ENCODE measurements around the gene HNRNPF.

HNRNPF gene

GRCh38 chr10:43336641-43337318 is 72.2 kb downstream of the HNRNPF start:
- H3K27me3 ChIP-seq (ENCODE audit: control insufficient read depth, low read length), result no peaks in the 10 kb centered on the region
- no peaks in the 10 kb centered on the region for H3K36me3 ChIP-seq (ENCODE audit: control insufficient read depth, low read length)
- no peaks in the 10 kb centered on the region for H3K79me2 ChIP-seq (ENCODE audit: control insufficient read depth, low read length)
- no peaks in the 10 kb centered on the region for H4K20me1 ChIP-seq (ENCODE audit: control insufficient read depth, insufficient read depth, low read depth, low read length)
- no peaks in the 10 kb centered on the region for H3K9me3 ChIP-seq (ENCODE audit: control insufficient read depth, insufficient read depth, low read length)
- no peaks in the 10 kb centered on the region for H3F3A ChIP-seq (ENCODE audit: control insufficient read depth, insufficient read depth)
- H3K4me2 ChIP-seq (ENCODE audit: low read length), result no peak overlapping the region
- no peaks in the 10 kb centered on the region for H3K4me1 ChIP-seq (ENCODE audit: control insufficient read depth, low read length)
- no peak for TF ChIP-seq EZH2phosphoT487 (IDR thresholded peaks at IDR 0.05; ENCODE audit: borderline replicate concordance, low read length)
- TF ChIP-seq CTCF (IDR thresholded peaks at IDR 0.05; ENCODE audit: low read depth, low read length, poor library complexity, severe bottlenecking), result no peak
- H3K27ac ChIP-seq (ENCODE audit: low read depth, low read length), result no peak overlapping the region
- no peaks in the 10 kb centered on the region for H3K9me2 ChIP-seq (replicated peaks; ENCODE audit: control insufficient read depth, low read length)
- H3K4me3 ChIP-seq (ENCODE audit: low read length), result no peak overlapping the region

- Histone ChIP-seq H3K9me3 (ENCODE audit: control insufficient read depth, insufficient read depth, low read length) (no peaks in the 10 kb centered on the region), H3K9me2 (replicated peaks; ENCODE audit: control insufficient read depth, low read length) (no peaks in the 10 kb centered on the region), H3K4me3 (ENCODE audit: low read length) (no peak overlapping the region), H3K79me2 (ENCODE audit: control insufficient read depth, low read length) (no peaks in the 10 kb centered on the region), H4K20me1 (ENCODE audit: control insufficient read depth, insufficient read depth, low read depth, low read length) (no peaks in the 10 kb centered on the region), H3K27me3 (ENCODE audit: control insufficient read depth, low read length) (no peaks in the 10 kb centered on the region), H3K4me1 (ENCODE audit: control insufficient read depth, low read length) (no peaks in the 10 kb centered on the region), H3K4me2 (ENCODE audit: low read length) (no peak overlapping the region), H3K27ac (ENCODE audit: low read depth, low read length) (no peak overlapping the region), H3K36me3 (ENCODE audit: control insufficient read depth, low read length) (no peaks in the 10 kb centered on the region), H3F3A (ENCODE audit: control insufficient read depth, insufficient read depth) (no peaks in the 10 kb centered on the region)
- TF ChIP-seq CTCF (IDR thresholded peaks at IDR 0.05; ENCODE audit: low read depth, low read length, poor library complexity, severe bottlenecking) (no peak), EZH2phosphoT487 (IDR thresholded peaks at IDR 0.05; ENCODE audit: borderline replicate concordance, low read length) (no peak)
These were observed 72.9 kb downstream of the HNRNPF start for GRCh38 chr10:43336061-43336460.

Data from DOHH2 (cell line).